Measurements from ENCODE around the gene FUZ.

Gene FUZ

DNA sequence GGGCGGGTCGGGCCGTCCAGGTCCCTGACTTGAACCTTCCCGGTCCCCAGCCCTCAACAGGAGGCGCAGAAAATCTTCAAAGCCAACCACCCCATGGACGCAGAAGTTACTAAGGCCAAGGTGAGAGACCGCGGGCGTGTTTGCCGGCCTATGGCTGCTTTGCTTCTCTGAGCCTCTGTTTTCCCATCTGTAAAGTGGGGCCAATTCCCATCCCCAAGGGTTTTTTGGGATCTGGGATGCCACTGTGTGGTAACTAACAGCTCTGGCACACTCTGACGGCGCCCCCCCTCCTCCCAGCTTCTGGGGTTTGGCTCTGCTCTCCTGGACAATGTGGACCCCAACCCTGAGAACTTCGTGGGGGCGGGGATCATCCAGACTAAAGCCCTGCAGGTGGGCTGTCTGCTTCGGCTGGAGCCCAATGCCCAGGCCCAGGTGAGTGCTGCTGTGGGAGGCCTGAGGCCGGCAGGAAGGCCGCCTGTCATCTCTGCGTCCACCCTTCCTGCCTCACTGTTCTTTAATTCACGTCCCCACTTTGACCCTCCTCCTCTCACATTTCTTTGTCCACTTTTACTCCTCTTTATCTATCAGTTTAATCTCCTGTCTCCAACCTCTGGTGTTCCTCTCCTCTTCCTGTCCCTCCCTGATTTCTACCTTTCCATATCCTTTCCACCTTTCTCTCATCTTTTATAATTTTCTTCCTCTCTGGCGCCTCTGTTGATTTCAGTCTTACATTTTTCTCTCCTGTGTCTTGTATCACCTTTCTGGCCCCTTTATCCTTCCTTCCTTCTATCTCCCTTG lies 7.1 kb downstream of the FUZ start:
- no peak for DNase-seq (ENCODE audit: low read depth)

DNA sequence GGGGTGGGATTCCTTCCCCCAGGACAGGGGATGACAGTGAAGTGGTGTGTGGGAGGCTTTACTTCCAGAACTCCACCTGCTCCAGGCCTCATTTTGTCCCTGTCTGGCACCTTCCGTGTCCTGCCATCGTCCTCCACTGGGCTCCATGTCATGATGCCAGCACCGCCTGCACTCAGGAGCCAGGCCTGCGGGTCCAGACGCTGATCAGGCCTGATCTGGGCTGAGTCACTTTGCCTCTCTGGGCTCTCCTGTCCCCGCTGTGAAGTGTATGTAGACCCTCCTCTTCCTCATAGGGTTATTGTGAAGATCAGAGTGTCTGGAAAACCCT lies 9.6 kb downstream of the FUZ start:
- no peak for DNase-seq (ENCODE audit: low read depth)

DNA sequence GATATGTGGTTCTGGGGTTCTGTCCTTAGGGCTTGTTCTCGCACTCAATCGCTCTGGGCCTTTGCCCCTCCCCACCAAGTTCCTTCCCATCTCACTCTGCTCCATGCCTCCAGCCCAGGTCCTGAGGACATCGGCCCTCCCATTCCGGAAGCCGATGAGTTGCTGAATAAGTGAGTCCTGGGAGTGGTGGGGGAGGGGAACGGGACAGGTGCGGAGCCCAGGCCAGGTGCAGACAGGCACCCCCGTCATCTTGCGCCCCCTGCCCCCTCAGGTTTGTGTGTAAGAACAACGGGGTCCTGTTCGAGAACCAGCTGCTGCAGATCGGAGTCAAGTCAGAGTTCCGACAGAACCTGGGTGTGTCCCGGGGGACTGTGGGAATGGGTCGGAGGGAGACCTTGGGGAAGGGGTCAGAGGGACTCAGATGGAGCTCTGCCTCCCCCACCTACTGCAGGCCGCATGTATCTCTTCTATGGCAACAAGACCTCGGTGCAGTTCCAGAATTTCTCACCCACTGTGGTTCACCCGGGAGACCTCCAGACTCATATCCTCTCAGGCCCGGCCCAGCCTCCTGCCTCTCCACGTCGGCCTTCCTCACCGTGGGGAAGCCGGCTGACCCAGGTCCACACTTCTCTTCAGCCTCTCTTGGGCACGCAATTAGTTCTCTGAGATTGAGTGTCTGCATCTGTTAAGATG lies 10.1 kb downstream of the FUZ start:
- DNase-seq (ENCODE audit: low read depth): no peak

DNA sequence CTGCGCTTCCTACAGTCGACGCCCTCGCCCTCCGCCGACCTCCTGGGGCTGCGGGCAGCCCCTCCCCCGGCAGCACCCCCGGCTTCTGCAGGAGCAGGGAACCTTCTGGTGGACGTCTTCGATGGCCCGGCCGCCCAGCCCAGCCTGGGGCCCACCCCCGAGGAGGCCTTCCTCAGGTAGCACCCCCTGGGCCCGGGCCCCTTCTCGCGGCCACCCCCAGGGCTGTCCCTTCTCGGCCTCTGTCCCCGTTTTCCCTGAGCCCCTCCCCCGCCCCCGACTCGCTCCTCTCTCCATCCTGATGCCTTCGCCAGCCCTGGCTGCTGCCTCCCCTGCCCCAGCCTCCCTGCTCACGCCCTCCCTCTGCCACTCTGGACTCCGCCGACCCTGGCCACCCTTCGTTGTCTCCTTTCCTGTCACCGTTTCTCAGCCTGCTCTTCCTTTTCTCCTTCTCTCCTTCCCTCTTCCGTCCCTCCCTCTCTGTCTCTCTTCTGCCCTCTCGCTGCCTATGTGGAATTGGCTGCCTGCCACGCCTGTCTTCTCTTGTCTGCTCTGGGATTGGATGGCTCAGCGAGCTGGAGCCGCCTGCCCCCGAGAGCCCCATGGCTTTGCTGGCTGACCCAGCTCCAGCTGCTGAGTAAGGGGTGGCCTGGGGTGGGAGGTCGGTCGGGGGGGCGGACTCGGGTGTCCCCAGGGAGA lies 11.0 kb downstream of the FUZ start:
- no peak for DNase-seq (ENCODE audit: low read depth)

DNA sequence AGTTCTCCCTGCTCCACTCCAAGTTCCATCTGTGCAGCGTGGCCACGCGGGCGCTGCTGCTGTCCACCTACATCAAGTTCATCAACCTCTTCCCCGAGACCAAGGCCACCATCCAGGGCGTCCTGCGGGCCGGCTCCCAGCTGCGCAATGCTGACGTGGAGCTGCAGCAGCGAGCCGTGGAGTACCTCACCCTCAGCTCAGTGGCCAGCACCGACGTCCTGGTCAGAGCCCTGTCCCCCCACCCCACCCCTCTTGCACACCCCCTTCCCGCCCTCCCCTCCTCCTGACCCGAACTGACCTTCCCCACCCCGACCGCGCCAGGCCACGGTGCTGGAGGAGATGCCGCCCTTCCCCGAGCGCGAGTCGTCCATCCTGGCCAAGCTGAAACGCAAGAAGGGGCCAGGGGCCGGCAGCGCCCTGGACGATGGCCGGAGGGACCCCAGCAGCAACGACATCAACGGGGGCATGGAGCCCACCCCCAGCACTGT lies 11.6 kb downstream of the FUZ start:
- no peak for DNase-seq (ENCODE audit: low read depth)

DNA sequence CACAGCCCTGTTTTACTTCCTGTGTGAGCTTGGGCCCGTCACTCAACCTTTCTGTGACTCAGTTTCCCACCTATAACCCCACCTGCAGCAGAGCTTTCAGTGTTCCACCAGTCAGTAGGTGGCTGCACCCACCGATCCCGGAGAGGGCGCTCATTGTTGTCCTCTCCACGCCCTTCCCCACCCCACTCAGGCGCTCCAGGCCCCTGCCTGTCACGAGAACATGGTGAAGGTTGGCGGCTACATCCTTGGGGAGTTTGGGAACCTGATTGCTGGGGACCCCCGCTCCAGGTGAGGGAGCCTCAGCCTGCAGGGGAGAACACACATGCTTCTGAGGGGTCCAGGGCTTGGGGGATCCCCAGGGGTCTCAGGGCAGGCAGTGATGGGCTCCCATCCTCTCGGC lies 12.3 kb downstream of the FUZ start:
- no peak for DNase-seq (ENCODE audit: low read depth)

DNA sequence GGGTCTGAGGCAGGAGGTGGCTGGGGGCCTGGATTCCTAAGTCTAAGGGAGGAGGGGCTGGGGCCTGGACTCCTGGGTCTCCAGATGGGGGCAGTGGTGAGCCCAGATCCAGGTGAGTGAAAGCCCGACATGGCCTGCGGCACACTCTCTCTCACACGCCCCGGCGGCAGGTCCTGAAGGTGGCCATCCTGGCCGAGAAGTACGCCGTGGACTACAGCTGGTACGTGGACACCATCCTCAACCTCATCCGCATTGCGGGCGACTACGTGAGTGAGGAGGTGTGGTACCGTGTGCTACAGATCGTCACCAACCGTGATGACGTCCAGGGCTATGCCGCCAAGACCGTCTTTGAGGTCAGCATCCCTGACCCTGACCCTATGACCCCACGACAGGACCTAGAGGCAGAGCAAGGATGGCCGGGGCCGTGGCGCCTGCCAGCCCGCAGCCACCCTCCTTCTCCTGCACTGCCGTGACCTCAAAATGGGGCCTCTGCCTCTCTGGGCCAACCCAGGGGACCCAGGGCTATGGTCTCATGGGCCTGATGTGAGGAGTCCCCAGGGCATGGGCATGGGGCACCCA lies 13.2 kb downstream of the FUZ start:
- no peak for DNase-seq (ENCODE audit: low read depth)

DNA sequence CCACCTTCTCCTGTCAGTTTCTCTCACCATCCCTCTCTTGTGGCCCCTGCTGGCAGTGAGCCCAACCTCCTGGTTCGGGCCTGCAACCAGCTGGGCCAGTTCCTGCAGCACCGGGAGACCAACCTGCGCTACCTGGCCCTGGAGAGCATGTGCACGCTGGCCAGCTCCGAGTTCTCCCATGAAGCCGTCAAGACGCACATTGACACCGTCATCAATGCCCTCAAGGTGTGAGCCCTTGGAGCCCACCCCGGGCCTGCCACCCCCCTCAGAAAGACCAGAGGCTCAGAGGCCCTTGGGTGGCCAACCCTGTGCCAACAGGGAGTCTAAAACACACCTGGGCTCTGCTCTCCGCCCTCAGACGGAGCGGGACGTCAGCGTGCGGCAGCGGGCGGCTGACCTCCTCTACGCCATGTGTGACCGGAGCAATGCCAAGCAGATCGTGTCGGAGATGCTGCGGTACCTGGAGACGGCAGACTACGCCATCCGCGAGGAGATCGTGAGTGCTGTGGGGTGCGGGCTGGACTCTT lies 13.8 kb downstream of the FUZ start:
- DNase-seq (ENCODE audit: low read depth): no peak

DNA sequence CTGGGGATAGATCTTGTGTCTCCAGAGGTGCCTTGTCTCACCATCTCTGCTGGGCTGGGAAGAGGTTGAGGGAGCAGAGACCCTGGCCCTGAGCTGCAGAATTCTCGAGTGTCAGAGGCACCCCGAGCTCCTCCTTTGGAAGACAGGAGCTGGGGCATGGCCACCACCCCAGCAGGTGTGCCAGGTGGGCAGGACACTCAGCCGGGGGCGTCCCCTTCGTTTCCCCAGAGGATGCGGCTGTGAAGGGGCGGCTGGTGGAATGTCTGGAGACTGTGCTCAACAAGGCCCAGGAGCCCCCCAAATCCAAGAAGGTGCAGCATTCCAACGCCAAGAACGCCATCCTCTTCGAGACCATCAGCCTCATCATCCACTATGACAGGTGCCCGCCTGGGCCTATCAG lies 14.5 kb downstream of the FUZ start:
- no peak for DNase-seq (ENCODE audit: low read depth)

DNA sequence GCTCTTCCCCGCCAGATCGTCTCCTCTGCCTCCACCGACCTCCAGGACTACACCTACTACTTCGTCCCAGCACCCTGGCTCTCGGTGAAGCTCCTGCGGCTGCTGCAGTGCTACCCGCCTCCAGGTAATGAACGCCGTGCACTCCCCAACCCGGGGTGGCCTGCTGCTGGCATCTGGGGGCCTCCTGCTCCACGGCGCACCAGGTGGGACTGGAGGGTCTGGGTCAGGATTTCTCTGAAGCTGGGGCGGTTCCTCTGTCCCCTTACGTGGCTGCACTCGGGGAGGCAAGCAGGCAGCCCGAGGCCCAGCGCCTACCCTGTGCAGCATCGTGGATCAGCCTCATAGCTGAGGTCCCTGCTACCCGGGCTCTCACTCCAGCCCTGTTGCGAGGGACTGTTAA lies 17.5 kb downstream of the FUZ start:
- DNase-seq (ENCODE audit: low read depth): no peak

DNA sequence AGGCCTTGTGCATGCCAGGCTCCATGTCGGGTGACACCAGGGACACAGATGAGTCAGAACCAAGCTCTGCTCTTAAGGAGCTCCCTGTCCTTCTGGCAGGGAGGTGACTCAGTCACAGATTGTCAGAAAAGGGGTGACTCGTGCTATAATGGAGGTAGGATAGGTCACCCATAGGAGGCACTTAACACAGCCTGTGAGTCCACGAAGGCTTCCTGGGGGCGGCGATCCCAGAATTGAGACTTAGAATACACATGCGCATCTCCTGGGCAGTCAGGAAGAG lies 19.6 kb downstream of the FUZ start:
- no peak for DNase-seq (ENCODE audit: low read depth)

DNA sequence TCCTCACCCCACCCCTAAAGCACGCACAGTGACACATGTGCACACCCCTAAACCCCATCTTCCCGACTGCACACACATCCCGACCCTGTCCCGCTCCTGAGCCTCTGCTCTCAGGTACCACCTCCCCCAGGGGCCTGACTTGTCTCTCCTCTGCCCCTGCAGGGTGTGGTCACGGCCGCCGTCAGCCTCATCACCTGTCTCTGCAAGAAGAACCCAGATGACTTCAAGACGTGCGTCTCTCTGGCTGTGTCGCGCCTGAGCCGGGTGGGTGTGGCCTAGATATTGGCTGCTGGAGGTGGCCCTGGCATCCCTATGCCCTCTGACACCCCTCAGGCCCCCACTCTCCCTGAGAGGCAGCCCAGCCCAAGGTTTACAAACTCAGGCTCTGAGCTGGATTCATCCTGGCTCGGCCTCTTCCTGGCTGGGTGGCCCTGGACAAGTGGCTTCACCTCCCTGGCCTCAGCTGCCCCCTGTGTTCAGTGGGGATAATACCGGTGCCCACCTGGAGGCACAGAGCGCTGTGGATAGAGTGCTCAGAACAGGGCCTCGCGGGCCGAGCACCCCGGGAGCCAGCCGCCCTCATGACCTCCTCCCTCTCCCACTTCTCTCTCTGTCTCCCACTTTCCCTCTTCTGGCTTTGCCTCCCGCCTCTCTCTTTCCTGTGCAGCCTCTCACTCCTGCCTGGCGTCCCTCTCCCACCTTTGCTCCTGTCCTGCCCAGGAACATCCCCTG lies 20.1 kb downstream of the FUZ start:
- no peak for DNase-seq (ENCODE audit: low read depth)

DNA sequence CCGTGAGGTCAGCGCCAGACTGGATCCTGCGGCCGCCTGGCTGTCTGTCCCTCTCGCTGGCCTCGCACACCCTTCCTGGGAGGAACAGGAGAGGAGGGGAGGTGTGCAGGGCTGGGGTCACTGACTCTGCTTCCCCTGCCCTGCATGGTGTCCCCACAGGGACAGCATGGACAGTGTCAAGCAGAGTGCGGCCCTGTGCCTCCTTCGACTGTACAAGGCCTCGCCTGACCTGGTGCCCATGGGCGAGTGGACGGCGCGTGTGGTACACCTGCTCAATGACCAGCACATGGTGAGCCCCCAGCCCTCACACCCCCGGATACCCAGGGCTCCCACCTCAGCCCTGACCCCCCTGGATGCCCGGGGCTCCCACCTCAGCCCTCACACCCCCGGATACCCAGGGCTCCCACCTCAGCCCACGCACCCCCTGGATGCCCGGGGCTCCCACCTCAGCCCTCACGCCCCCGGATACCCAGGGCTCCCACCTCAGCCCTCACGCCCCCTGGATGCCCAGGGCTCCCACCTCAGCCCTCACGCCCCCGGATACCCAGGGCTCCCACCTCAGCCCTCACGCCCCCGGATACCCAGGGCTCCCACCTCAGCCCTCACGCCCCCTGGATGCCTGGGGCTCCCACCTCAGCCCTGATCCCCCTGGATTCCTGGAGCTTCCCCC lies 21.2 kb downstream of the FUZ start:
- no peak for DNase-seq (ENCODE audit: low read depth)

DNA sequence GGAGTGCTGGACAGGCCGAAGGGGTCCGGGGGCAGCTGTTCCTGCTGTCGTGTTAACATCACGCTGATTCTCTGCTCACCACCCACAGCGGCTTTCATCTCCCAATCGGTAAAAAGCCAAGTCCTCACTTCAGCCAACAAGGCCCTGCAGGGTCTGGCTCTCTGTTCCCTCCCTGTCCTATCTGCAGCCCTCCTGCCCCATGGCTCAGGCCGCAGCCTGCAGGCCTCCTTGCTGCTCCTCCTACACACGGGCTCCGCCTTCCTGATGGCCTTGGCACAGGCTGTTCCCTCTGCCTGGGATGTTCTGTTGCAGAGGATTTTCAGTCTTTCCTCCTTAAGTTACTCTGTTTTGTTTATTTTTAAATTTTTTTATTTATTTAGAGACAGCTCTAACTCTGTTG lies 22.2 kb downstream of the FUZ start:
- DNase-seq (ENCODE audit: low read depth): no peak

DNA sequence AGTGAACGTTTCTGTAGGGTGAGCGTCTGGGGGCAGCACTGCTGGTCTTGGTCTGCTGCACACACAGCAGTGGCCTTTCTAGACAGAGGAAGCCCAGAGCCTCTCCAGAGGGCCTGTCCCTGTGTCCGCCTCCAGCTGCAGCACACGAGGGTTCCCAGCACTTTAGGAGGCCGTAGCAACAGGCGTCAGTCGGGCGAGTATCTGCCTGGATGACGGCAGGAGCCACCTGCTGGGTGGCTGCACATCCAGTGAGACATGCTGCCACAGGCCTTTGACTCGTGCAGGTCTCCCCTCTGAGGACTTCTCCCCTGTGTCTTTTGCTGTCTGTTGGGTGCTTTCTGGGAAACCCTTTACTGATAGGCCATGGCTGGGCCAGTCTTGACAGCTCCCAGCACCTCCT lies 24.2 kb downstream of the FUZ start:
- no peak for DNase-seq (ENCODE audit: low read depth)

DNA sequence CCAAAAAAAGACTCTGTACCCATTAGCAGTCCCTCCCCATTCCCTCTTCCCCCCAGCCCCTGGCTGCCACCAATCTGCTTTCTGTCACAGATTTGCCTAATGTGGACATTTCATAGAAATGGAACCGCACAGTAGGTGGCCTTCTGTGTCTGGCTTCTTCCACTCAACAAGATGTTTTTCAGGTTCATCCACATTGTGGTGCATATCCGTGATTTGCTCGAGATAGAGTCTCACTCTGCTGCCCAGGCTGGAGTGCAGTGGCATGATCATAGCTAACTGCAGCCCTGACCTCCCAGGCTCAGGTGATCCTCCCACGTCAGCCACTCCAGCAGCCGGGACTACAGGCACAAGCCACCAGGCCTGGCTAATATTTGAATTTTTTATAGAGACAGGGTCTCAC lies 25.3 kb downstream of the FUZ start:
- DNase-seq (ENCODE audit: low read depth): no peak

DNA sequence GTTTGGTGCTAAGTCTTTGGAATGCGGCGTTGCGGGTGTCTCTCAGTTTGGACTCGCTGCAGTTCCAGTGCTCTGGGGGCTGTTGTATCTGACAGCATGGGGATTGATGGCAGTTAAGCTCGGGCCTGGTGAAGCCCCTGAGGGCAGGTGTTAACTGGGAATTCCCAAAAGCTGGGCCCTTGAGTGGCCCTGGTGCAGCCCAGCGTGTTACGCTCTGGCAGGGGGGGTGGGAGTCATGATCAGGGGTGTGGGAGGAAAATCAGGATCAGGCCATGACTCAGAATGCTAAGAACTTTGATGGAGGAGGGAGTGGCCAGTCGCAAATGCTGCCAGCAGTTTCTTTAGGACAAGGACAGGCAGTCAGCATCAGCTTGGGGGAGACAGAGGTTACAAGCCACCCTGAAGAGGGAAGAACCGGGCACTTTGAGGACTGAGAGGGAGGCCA lies 26.7 kb downstream of the FUZ start:
- DNase-seq (ENCODE audit: low read depth): no peak

DNA sequence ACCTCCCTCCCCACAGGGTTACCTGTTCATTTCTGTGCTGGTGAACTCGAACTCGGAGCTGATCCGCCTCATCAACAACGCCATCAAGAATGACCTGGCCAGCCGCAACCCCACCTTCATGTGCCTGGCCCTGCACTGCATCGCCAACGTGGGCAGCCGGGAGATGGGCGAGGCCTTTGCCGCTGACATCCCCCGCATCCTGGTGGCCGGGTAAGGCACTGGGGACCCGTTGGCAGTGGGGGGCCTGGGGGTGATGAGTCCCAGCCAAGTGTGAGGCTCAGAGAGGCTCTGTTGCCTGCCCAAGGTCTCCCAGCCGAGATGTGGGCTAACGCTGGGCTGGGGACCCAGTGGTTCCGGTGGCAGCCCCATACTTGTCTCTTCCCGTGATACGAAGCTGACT lies 30.6 kb downstream of the FUZ start:
- no peak for DNase-seq (ENCODE audit: low read depth)

DNA sequence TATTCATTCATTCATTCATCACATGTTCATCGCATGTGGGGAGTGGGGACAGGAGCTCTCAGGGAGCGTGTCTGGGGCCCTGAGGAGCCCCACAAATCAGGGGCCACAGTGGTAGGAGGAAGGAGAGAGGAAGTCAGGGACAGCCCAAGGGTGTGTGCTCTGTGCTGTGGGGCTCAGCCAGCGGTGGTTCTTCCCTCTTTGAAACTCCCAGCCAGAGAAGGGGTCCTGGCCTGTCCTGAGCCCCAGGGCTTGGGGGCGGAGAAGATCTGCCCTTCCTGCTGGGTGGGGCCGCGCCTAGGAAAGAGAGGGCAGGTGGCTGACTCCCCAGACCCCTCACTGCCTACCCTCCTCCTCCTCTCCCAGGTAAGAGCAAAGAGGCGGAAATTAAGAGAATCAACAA lies 31.7 kb downstream of the FUZ start:
- no peak for DNase-seq (ENCODE audit: low read depth)

DNA sequence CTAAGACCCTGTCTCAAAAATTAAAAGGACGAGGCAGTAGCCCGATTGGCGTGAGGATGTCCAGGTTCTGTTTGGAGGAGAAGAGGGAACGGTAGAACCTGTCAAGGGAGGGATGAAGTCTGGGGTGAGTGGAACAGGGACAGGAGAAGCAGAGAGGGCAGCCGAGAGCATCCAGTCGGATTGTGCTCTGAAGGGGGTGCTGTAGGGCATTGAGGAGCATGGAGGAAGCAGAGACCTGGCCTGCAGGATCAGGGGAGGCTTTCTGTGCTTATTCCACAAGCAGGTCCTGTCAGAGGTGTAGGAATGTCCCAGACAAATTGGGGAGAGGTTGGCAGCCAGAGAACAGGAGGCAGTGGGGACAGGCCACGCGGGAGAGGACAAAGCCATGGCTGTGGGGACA lies 32.2 kb downstream of the FUZ start:
- DNase-seq (ENCODE audit: low read depth): no peak

DNA sequence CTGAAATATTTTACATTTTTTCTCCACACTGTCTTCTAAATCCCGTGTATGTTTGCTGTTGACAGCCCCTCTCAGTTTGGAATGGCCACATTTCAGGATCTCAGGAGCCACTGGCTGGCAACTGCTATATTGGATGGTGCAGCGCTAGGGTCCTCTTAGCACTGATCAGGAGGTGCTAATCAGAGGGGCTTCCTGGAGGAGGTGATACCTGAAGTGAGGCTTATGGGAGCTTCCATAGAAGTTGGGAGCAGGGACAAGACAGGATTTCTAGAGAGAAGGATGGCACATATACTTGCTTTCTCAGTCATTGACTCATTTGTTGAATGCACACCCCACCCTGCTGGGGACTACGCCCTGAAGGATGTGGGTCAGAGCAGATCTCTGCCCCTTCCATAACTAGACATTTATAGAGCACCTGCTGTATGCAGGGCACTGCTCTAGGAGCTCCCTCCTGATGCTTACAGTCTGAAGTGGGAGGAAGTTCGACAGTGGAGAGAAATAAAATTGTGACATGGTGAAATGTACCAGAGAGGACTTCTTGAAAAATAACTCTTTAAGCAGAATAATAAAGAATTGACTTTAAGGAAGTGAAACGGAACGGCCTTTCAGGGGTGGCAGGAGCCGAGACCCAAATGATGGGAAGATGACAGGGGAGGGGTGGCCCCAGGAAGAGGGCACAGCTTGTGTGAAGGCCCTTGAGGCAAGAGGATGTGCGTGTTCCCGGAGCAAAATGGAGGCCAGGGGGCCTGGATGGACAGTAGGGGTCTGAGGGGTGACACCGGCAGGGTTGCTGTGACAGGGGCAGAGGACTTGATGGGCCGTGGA lies 33.1 kb downstream of the FUZ start:
- no peak for DNase-seq (ENCODE audit: low read depth)

All from CMK (cell line).